HG03060 (cell line): ENCODE measurements around the gene SHQ1.
"Not testable (repeated sequence)": the region's sequence is repeated elsewhere in the genome, so short reads cannot be mapped to it uniquely, and the experiment has no call there.

Experiments used
- ATAC-seq: cut with Tn5 transposase; IDR thresholded peaks from one replicate; pipeline ENCODE4 v1.9.1; 2021; ENCODE audit warnings: low read depth, moderate number of reproducible peaks; ENCODE audit not compliant: unreplicated experiment

The SHQ1 gene

DNA sequence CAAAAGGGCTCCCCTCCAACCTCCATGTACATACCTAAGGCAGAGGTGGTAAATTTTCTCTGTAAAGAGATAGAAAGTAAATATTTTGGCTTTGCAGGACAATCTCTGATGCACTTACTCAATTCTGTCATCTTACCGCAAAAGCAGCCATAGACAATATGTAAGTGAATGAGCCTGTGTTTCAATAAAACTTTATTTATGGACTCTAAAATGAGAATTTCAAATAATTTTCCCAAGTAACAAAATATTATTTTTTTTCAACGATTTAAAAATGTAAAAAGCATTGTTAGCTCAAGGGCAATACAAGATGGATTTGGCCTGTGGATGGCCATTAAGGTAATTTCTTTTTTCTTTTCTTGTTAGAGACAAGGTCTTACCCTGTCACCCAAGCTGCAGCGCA, 44.7 kb downstream of the SHQ1 start:
- ATAC-seq: no peak

- ATAC-seq: no peak
Measured at GRCh38 chr3:72802001-72802400, 46.2 kb downstream of the SHQ1 start.

DNA sequence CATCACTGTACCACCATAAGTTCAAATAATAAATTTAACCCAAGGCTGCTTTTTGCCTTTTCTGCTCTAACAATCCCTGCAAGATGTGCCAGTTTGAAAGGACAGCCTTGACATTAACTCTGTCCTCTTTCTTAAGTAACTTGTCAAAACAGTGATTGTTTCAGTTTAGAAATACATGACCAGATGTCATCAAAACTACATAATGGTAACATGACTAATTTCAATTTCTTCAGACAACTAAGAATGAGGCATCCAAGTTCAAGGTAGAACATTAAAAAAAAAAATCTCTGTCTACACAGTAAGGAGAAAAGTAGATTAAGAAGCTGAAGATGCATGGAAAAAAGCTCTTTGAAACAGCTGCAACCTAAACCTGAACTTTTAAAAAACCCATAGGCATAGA, 47.4 kb downstream of the SHQ1 start:
- no peak for ATAC-seq

- ATAC-seq: no peak
Measured at GRCh38 chr3:72798552-72799195, 49.6 kb downstream of the SHQ1 start.

GRCh38 chr3:72797773-72798543, 50.3 kb downstream of the SHQ1 start:
- ATAC-seq: no peak

DNA sequence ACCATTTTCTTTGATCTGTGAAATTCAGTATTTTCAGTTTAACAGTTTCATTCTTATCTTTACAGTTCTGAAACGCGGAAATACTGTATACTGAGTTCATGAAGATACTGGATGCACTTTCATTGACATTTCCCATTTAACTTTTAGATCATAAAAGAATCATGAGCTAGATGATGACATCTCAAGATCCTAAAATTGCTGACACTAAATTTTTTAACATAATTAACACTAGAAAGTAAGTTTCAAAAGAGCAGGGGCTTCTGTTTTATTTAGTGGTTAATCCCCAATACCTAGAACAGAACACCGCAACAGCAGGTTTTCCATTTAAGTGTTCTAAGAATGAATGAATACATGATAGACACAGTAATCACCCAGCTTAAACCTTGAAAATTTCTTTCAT, 54.2 kb downstream of the SHQ1 start:
- no peak for ATAC-seq

GRCh38 chr3:72791161-72791560, 57.1 kb downstream of the SHQ1 start:
- no peak for ATAC-seq

- ATAC-seq: no peak
Measured at GRCh38 chr3:72789786-72790185, 58.5 kb downstream of the SHQ1 start.

DNA sequence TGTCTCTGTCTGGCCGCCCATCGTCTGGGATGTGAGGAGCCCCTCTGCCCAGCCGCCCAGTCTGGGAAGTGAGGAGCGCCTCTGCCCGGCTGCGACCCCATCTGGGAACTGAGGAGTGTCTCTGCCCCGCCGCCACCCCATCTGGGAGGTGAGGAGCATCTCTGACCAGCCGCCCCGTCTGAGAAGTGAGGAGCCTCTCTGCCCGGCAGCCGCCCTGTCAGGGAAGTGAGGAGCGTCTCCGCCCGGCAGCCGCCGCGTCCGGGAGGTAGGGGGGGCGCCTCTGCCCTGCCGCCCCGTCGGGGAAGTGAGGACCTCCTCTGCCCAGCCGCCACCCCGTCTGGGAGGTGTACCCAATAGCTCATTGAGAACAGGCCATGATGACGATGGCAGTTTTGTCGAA, 60.0 kb downstream of the SHQ1 start:
- ATAC-seq: not testable (repeated sequence)

GRCh38 chr3:72786668-72787067, 61.6 kb downstream of the SHQ1 start:
- ATAC-seq: no peak

GRCh38 chr3:72784226-72784625, 64.0 kb downstream of the SHQ1 start:
- ATAC-seq: no peak

GRCh38 chr3:72782521-72782920, 65.7 kb downstream of the SHQ1 start:
- no peak for ATAC-seq

DNA sequence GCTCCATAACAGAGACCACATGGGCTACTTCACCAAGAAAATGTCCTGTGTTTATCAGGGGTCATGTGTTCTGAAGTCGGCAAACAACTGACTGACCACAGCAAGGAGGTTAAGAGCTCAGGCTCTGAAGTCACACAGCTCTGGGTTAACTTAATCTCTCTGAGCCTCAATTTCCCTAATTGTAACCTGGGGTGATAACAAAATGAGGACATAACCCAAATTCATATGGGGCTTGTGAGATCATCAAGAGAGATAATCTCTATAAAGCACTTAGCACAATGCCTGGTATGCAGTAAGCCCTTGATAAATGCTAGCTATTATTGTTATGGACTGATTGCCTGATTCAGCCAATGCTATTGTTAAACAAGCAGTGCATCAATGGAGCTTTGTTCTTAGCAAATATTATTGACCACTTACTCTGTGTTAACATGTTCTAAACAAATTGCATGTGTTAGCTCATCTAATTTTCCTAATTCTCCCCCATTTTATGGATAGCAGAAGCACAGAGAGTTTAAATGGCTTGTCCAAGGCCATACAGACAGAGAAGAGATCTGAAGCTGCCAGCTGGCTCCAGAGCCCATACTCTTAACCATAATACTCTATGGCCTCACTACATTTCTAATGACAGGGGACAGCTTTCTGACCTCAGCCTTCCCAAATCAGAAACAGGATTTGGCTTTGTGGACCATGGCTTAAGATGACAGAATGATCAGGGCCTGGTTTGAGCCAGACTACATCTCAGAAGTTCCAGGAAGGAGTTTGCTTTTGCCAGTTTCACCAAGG, 78.3 kb downstream of the SHQ1 start:
- ATAC-seq: no peak

DNA sequence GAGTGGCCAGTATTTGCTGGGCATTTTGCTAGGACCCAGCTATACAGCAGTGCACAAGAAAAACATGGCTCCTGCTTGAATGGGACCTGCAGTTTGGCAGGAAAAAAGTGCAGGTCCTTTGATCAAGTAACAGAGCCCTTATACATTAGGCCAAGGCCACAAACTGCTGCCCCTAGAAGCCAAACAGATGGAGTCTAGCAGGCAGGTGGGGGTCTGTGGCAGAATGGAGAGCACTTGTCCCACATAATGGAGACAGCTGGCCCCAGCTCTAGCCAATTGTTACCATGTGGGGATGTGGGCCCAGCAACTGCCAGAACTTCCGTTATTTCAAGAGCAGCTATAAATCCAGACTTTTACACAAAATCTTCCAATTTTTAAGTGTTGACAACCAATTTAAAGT, 79.3 kb downstream of the SHQ1 start:
- ATAC-seq: no peak

GRCh38 chr3:72768481-72768880, 79.8 kb downstream of the SHQ1 start:
- ATAC-seq: no peak

DNA sequence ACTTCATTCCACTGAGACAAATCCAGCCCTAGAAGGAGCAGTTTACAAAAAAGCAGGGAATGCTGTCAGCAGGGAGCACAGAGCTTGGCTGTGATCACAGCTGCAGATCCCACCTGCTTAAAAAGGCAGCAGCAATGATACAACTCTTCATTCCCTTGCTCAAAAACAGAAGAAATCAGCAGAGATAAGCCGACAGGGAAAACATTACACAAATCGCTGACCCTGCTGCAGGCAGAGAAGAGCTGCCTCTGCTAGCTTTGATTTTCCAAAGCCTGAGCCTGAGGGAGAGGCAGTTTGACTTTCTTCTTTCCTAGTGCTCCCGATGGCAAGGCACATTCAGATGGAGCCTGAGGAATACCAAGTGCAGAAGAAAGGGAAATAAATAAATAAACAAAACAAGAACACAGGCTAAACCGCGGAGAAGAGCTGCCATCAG, 80.2 kb downstream of the SHQ1 start:
- no peak for ATAC-seq

GRCh38 chr3:72766866-72767265, 81.4 kb downstream of the SHQ1 start:
- no peak for ATAC-seq

DNA sequence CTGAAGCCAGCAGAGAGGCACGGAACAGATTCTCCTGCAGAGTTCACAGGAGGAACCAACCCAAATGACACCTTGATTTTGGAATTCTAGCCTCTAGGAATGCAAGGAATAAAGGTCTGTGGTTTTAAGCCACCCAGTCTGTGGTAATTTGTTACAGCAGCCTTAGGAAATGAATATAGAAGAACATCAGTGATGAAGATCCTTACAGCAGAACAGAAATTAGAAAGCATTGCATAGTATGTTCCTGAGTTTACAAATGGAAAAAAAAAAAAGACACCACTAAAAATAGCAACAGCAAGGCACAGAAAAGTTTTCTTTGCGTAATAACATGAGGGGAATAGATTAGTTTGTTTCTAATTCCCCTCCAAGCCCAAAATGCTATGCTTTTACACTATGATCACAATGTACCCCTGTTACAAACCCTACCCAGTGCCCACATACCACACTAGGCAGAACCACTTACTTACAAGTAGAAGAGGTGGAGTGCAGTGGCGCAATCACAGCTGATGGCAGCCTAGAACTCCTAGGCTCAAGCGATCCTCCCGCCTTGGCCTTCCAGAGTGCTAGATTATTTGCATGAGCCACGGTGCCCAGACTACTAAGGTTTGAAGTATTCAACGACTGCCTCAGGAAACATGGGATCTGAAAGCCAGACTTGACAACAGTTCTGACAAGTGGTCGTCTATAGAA, 84.3 kb downstream of the SHQ1 start:
- no peak for ATAC-seq

DNA sequence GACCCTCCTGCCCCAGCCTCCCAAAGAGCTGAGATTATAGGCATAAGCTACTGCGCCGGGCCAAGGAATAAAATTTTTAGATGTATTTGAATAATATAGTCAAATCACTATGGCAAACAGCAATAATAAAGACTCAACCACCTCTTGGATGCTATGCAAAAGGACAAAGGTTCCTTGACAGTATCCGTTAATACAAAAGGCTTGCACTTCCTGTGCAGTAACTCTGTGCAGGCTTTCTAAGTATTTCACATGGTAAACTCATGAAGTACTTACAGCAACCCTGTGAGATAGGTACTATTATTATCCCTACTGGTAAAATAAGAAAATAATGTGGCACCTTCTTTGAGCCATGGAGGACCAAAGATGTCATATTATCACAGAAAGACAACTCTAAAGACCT, 86.8 kb downstream of the SHQ1 start:
- ATAC-seq: no peak

DNA sequence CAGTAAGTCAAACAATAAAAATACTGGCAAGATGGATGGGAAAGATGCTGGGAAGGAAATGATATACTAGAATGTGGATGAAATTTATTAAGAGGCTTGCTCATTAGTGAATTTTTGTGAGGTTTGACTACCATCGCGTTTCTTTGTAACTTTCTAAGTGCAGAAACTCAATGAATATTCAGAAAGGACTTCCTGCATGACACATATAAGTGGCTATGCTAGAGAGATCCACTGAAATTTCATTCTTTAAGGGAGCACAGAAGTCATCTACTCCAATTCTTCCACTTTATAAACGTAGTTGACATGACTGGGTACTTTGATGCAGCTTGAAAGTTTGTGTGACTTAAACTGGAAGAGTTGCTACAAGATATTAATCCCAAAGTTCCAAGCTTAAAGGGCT, 88.0 kb downstream of the SHQ1 start:
- ATAC-seq: no peak

- peak; percentile 100 for ATAC-seq
Measured at GRCh38 chr3:72756900-72757299, 91.3 kb downstream of the SHQ1 start.
